ENCODE measurements around the gene RIPK3.
A peak's percentile ranks its signal among the peaks of the same experiment; 100 is the strongest.

The RIPK3 gene

GRCh38 chr14:24300326-24300980, 39.3 kb downstream of the RIPK3 start:
- DNase-seq (ENCODE audit: low read depth in 3 of 3) = no peak

GRCh38 chr14:24299255-24300191, 40.3 kb downstream of the RIPK3 start, which contains the start of the genes DHRS1 and NOP9:
TSS of gene DHRS1 (minus strand) at chr14:24299780. CDS start at chr14:24299106, 674 bp downstream.
TSS of gene NOP9 (plus strand) at chr14:24299850. CDS start at chr14:24299955, 105 bp downstream.
- peak; percentile 85 to 92 (median 86) for DNase-seq (ENCODE audit: low read depth in 3 of 3)

DNA sequence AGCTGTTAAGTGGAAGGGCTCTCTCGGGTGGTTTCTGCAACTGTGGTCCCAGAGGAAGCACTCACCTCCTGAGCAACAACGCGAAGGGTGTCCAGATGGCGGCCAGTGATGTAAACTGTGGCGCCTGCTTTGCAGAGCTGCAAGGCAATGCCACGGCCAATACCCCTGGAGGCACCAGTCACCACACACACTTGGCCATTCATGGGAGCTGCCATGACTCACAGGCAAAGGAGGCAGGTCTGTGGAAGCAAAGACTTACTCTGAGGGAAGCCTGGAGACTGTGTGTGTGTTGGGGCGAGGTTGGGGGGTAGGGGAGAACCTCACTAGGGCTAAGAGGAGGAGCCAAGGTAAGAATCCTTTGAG, 40.9 kb downstream of the RIPK3 start:
- no peak for DNase-seq (ENCODE audit: low read depth in 3 of 3)

GRCh38 chr14:24297190-24297964, 42.4 kb downstream of the RIPK3 start:
- no peak for DNase-seq (ENCODE audit: low read depth in 3 of 3)

DNA sequence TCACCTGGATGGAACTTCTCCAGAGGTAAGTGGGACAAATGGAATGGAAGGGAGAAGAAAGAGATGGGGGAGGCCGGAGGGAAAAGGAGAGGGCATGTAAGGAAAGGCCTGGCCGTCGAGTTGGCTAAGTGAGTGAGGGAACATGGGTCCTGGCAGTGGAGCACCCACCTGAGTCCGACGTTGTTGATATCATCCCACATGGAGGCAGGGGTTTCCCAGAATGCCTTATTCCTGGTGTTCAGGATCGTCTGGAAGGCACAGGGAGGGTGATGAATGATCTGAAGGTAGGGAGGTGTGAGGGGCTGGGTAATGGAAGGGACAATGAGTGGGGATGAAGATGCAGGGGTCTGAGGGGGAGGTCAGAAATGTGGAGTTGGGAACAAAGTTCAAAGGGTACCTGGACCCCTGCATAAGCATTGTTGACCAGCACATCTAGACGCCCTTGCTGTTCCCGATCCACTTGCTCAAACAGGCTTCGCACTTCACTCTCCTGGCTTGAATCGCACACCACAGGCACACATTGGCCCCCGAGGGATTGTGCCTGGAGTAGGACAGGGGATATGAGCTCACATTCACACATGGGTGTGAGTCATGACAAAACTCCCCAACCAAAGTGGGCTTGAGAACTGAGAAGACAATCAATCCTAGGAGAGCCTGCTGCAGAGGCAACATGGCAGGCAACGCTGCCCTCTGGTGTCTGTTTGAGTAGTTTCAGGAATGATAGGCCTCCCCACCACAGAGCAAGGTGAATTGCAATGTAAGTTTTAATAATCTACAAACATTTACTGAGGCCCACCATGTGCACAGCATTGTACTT, 43.2 kb downstream of the RIPK3 start:
- peak; percentile 47 to 59 (median 56) for DNase-seq (ENCODE audit: low read depth in 3 of 3)

GRCh38 chr14:24293525-24293924, 46.3 kb downstream of the RIPK3 start:
- no peak for DNase-seq (ENCODE audit: low read depth in 3 of 3)

- no peak for DNase-seq (ENCODE audit: low read depth in 3 of 3)
Measured at GRCh38 chr14:24292118-24292807, 47.5 kb downstream of the RIPK3 start.

GRCh38 chr14:24291446-24292117, 48.2 kb downstream of the RIPK3 start:
- no peak for DNase-seq (ENCODE audit: low read depth in 3 of 3)

DNA sequence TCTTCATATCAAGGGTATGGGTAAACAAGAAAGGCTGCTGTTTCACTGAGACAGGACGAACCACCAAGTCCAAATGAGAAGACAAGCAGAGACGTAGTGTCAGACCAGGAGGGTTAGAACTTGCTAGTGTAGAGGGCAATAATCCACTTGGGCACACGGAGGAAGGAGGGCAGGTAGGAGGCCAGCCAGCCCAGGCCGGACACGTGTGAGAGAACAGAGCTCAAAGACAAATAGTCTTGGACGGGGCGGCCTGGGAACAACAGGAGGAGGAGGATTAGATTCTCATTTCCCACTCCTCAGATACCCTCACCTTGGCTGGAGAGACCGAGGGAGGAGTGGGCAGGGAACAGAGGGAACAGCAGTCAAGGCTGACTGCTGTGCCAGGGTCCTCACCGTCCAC, 49.0 kb downstream of the RIPK3 start:
- no peak for DNase-seq (ENCODE audit: low read depth in 3 of 3)

DNA sequence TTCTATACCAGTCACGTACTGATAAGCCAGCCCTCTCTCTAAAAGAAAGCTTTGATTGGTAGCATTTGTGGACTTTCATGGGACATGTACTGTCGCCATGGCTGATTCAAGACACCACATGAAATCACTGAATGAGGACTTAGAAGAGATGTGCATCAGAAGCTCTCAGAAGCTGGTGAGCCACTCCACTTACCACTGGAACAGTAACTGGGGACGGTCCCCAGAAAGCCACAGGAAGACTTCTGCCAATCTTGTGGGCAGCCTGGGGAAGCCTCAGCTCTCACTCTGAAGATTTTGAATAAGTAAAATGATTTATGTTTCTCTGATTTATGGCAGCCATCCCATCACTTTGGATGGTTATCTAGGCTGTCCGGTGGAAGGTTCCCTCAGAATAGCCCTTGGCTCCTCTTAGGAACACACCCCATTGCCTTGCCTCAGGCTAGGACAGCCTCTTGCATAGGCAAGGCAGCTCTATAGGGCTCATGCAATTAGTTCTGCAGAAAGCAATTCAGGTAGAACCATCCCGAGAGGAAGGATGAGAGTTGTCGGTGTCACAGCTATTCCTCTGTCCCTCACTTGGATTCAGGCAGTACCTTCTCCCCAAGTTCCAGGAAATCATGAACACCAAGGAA, 50.0 kb downstream of the RIPK3 start:
- no peak for DNase-seq (ENCODE audit: low read depth in 3 of 3)

DNA sequence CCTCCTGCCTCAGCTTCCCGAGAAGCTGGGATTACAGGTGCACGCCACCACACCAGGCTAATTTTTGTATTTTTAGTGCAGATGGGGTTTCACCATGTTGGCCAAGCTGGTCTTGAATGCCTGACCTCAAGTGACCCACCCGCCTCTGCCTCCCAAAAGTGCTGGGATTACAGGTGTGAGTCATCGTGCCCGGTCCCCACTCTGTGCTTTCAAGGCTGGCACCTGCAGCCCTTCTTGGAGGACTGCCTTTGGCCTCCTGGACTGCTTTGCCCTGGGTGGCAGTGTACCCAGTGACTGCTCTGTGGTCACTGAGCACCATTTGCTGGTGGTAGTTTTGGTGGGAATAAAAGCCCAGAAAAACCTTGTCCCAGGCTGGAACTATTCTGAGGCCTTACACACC, 52.8 kb downstream of the RIPK3 start:
- DNase-seq (ENCODE audit: low read depth in 3 of 3) = no peak
